Measurements from ENCODE around the gene P2RY11.

P2RY11 gene

DNA sequence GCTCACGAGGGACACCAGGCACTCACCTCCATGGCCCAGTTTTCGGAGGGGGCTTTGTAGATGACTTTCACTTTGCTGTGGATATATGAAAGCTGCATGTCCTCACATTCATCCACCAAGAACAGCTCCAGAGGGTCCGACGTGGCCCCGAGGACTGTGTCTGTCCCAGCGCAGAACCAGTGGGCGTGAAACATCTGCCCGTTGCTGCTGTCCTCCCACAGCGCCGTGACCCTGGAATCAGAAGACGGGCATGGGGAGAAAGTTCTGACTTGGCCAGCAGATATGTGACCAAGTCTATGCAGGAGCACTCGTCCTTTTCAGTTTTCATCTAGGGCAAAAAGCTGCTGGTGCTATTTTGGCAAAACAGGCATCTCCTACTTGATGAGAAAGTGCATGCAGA, 37.9 kb downstream of the P2RY11 start:
- DNase-seq (ENCODE audit: low read depth) = no peak
- H3K4me3 ChIP-seq (ENCODE audit: control insufficient read depth, low read depth, low read length) = no peak overlapping the region
- TF ChIP-seq, protein P1, sequence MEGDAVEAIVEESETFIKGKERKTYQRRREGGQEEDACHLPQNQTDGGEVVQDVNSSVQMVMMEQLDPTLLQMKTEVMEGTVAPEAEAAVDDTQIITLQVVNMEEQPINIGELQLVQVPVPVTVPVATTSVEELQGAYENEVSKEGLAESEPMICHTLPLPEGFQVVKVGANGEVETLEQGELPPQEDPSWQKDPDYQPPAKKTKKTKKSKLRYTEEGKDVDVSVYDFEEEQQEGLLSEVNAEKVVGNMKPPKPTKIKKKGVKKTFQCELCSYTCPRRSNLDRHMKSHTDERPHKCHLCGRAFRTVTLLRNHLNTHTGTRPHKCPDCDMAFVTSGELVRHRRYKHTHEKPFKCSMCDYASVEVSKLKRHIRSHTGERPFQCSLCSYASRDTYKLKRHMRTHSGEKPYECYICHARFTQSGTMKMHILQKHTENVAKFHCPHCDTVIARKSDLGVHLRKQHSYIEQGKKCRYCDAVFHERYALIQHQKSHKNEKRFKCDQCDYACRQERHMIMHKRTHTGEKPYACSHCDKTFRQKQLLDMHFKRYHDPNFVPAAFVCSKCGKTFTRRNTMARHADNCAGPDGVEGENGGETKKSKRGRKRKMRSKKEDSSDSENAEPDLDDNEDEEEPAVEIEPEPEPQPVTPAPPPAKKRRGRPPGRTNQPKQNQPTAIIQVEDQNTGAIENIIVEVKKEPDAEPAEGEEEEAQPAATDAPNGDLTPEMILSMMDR (conservative IDR thresholded peaks at IDR 0.05; ENCODE audit: control insufficient read depth, insufficient read depth, low read depth, low read length) = no peak

DNA sequence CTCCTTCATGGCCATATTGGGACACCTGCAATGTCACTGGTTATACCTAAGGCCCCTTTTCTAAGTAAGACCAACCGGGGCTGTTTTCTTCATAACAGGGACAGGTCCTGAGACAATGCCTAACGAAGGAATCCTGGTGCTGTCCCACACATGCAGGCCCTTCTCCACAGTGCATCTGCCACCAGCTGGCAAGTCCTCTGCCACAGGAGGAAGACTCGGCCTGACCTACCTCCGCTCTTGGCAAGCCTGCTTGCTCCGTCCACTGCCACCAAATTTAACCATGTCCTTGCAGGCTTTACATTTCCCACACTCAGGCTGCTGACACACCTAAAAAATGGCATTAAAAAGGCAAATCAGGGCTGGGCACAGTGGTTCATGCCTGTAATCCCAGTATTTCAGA, 40.0 kb downstream of the P2RY11 start:
- no peak for DNase-seq (ENCODE audit: low read depth)
- no peak overlapping the region for H3K4me3 ChIP-seq (ENCODE audit: control insufficient read depth, low read depth, low read length)

DNA sequence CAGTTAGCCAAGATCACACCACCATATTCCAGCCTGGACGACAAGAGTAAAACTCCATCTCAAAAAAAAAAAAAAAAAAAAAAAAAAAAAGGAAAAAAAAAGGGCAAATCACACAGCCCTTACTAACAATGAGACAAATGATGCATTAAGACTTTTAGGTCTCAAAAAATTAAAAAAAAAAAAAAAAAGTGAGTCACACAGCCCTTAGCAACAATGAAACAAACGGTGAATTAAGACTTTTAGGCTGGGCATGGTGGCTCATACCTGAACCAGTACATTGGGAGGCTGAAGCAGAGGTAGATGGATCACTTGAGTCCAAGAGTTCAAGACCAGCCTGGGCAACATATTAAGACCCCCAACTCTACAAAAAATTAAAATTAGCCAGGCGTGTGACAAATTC, 40.6 kb downstream of the P2RY11 start:
- TF ChIP-seq, protein P1 (conservative IDR thresholded peaks at IDR 0.05; ENCODE audit: control insufficient read depth, insufficient read depth, low read depth, low read length) = no peak
- DNase-seq (ENCODE audit: low read depth) = no peak
- no peak overlapping the region for H3K4me3 ChIP-seq (ENCODE audit: control insufficient read depth, low read depth, low read length)

More for the DNA sequence above, 40.0 kb downstream of the P2RY11 start:
- TF ChIP-seq, protein P1 (conservative IDR thresholded peaks at IDR 0.05; ENCODE audit: control insufficient read depth, insufficient read depth, low read depth, low read length) = no peak

DNA sequence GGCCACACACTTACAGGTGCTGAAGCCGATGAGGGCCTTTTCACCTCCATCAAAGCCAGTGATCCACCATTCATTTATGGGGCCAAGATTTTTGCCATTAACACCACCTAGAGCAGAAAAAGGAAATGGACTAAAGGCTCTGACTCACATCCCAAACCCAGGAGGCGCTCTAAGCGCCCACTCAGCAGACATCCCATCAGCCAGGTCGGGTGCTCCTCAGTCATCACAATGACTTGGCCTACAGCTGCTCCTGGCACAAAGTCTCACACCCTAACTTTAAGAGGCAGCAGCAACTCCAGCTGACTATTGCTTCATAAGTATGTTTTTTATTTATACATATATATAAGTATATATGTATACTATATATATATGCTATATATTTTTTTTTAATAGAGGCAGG, 44.3 kb downstream of the P2RY11 start:
- no peak overlapping the region for H3K4me3 ChIP-seq (ENCODE audit: control insufficient read depth, low read depth, low read length)
- TF ChIP-seq, protein P1 (conservative IDR thresholded peaks at IDR 0.05; ENCODE audit: control insufficient read depth, insufficient read depth, low read depth, low read length) = peak; percentile 19
- DNase-seq (ENCODE audit: low read depth) = peak; percentile 71

DNA sequence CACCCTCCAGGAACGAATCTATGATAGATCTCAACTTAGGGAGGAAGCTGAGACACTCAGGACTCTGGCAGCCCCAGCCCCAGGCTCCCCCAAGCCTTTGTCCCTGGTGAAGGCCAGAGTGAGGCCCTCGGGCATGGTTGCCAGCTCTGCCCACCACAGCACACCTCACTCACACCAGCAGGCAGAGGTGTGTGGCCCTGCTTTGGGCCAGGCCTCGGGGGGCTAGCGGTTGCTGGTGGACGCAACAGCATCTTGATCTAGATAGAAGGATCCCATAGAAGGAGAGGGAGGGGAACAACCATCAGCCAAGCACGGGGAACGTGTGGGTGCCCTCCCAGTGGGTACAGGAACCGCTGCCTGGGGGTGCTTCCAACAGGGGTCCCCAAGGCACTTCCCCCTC, 46.6 kb downstream of the P2RY11 start:
- TF ChIP-seq, protein P1 (conservative IDR thresholded peaks at IDR 0.05; ENCODE audit: control insufficient read depth, insufficient read depth, low read depth, low read length) = no peak
- H3K4me3 ChIP-seq (ENCODE audit: control insufficient read depth, low read depth, low read length) = no peak overlapping the region
- DNase-seq (ENCODE audit: low read depth) = no peak

DNA sequence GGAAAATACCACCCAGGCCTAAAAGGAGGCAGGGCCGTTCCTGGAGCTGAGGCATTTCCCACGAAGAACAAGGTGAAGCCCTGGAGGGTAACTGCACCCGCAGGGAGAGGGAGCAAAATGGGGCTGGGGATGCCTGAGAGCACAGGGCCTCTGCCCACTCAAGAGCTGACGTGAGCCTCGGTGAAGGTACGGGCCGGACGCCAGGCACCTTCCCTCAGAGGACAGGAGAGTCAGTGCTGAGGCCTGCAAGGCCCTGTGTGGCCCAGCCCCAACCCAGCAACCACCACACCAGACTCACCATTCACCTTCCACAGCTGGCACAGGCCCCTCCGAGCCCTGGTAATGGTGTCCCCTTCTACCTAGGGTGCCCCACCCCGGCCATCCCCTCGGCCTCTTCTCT, 47.0 kb downstream of the P2RY11 start:
- no peak for DNase-seq (ENCODE audit: low read depth)
- no peak overlapping the region for H3K4me3 ChIP-seq (ENCODE audit: control insufficient read depth, low read depth, low read length)
- TF ChIP-seq, protein P1 (conservative IDR thresholded peaks at IDR 0.05; ENCODE audit: control insufficient read depth, insufficient read depth, low read depth, low read length) = no peak

DNA sequence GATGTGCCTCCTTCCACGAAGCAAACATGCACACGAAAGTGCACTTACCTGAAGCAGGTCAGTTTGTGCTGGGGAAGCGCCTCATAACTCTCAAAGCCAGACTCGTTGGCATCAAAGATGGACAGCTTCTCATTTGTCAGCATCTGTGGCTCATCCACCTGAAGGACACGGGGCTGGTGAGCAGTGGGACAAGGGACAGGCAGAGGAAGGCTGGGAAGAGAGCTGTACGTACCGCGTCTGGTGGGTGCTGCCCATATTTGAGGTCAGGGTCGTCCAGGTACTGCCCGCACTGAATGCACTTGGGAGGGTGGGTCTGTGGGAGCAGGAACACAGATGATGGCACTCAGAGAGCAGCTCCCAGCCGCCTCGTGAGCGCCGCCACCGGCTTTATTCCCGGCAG, 48.1 kb downstream of the P2RY11 start:
- no peak for DNase-seq (ENCODE audit: low read depth)
- H3K4me3 ChIP-seq (ENCODE audit: control insufficient read depth, low read depth, low read length) = no peak overlapping the region
- TF ChIP-seq, protein P1 (conservative IDR thresholded peaks at IDR 0.05; ENCODE audit: control insufficient read depth, insufficient read depth, low read depth, low read length) = no peak
